ENCODE measurements around the gene BIRC6. TPM values are rescaled to one million over a fixed set of nuclear protein-coding genes. Genes with fewer than 3 reads are reported as not detected.

BIRC6 gene
- total RNA-seq, 1 experiment from 2014 or later, result 79.0 TPM

DNA sequence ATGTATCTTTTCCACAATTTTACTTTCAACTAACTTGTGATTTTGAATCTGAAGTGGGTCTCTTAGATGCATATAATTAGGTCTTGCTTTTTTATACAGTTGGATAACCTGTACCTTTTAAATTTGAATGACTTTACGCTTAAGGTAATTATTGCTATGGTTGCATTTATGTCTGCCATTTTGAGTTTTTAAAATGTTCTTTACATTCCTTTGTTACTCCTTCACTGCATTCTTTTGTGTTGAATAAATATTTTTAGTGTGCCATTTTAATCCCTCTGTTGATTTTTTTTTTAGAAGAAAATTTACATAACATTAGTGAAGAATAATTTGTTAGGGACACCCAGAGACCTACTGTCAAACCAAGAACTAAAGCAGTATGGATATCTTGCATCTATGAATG, 65.3 kb downstream of the BIRC6 start:
- Histone ChIP-seq H3K79me2 (ENCODE audit: low read depth) (peaks cover 96% of the 10 kb centered on the region), H3K9me3 (ENCODE audit: insufficient read depth, low read depth) (no peaks in the 10 kb centered on the region; the same call in 1 of the 2 replicates), H3K27ac (peak overlapping the region; percentile 28; the same call in 1 of the 2 replicates), H3K4me2 (no peak overlapping the region), H3K4me1 (replicated peaks; ENCODE audit: insufficient read depth) (no peaks in the 10 kb centered on the region), H3K9me2 (ENCODE audit: insufficient read depth) (no peaks in the 10 kb centered on the region), H3K4me3 (no peak overlapping the region), H3F3A (ENCODE audit: insufficient read depth, low read depth) (peaks cover 27% of the 10 kb centered on the region; the same call in 1 of the 2 replicates), H3K27me3 (ENCODE audit: insufficient read depth, low read depth) (no peaks in the 10 kb centered on the region), H3K36me3 (ENCODE audit: low read depth) (peaks cover 17% of the 10 kb centered on the region; the same call in 1 of the 2 replicates), H4K20me1 (ENCODE audit: insufficient read depth) (peaks cover 40% of the 10 kb centered on the region), H2AFZ (no peak overlapping the region)
- POLR2A ChIA-PET (ENCODE audit: unreplicated experiment), result no interaction called here
- no TSS peak for BruUV-seq (replicated peaks)
- TF ChIP-seq EZH2 (IDR thresholded peaks at IDR 0.05; ENCODE audit: low read depth), result no peak
- TF ChIP-seq CTCF (conservative IDR thresholded peaks at IDR 0.05), result no peak
- DNase-seq, result no peak
- CTCF ChIA-PET, result no interaction called here
- intact Hi-C loops (cut with micrococcal nuclease; ENCODE audit: unreplicated experiment), result no loop called here

- no peak for DNase-seq
- H3F3A ChIP-seq (ENCODE audit: insufficient read depth, low read depth), result peaks cover 33% of the 10 kb centered on the region
- H3K27ac ChIP-seq, result no peak overlapping the region
- peaks cover 46% of the 10 kb centered on the region for H4K20me1 ChIP-seq (ENCODE audit: insufficient read depth)
- BruUV-seq (replicated peaks), result no TSS peak
- no peak overlapping the region for H3K4me3 ChIP-seq
- H3K27me3 ChIP-seq (ENCODE audit: insufficient read depth, low read depth), result no peaks in the 10 kb centered on the region
- TF ChIP-seq CTCF (conservative IDR thresholded peaks at IDR 0.05), result no peak
- TF ChIP-seq EZH2 (IDR thresholded peaks at IDR 0.05; ENCODE audit: low read depth), result no peak
- intact Hi-C loops (cut with micrococcal nuclease; ENCODE audit: unreplicated experiment), result no loop called here
- no peak overlapping the region for H3K4me2 ChIP-seq
- H3K9me2 ChIP-seq (ENCODE audit: insufficient read depth), result no peaks in the 10 kb centered on the region
- H3K36me3 ChIP-seq (ENCODE audit: low read depth), result peaks cover 5% of the 10 kb centered on the region; the same call in 1 of the 2 replicates
- H3K4me1 ChIP-seq (replicated peaks; ENCODE audit: insufficient read depth), result no peaks in the 10 kb centered on the region
- H2AFZ ChIP-seq, result no peak overlapping the region
- CTCF ChIA-PET, result no interaction called here
- no peaks in the 10 kb centered on the region for H3K9me3 ChIP-seq (ENCODE audit: insufficient read depth, low read depth)
- peaks cover 96% of the 10 kb centered on the region for H3K79me2 ChIP-seq (ENCODE audit: low read depth)
- POLR2A ChIA-PET (ENCODE audit: unreplicated experiment), result no interaction called here
Observed at GRCh38 chr2:32423536-32423935, 66.7 kb downstream of the BIRC6 start.

DNA sequence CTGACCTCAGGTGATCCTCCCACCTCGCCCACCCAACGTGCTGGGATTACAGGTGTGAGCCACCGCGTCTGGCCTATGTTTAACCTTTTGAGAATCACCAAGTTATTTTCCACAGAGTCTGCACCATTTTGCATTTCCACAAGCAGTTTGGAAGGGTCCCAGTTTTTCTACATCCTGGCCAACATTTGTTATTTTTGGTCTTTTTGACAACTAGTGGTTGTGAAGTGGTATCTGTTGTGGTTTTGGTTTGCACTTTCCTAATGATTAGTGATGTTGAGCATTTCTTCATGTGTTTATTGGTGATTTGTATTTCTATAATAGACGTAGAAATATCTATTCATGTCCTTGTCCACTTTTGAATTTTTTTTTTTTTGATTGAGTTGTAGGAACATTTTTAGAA, 67.9 kb downstream of the BIRC6 start:
- ChIA-PET POLR2A (ENCODE audit: unreplicated experiment) (no interaction called here), CTCF (no interaction called here)
- Histone ChIP-seq H2AFZ (no peak overlapping the region), H4K20me1 (ENCODE audit: insufficient read depth) (peaks cover 50% of the 10 kb centered on the region), H3K9me3 (ENCODE audit: insufficient read depth, low read depth) (no peaks in the 10 kb centered on the region), H3K4me2 (no peak overlapping the region), H3K4me3 (no peak overlapping the region), H3K36me3 (ENCODE audit: low read depth) (0 out of 2 replicates have a peak, but pooled peaks cover 5% of the 10 kb centered on the region), H3F3A (ENCODE audit: insufficient read depth, low read depth) (peaks cover 28% of the 10 kb centered on the region), H3K9me2 (ENCODE audit: insufficient read depth) (no peaks in the 10 kb centered on the region), H3K4me1 (replicated peaks; ENCODE audit: insufficient read depth) (no peaks in the 10 kb centered on the region), H3K27ac (no peak overlapping the region), H3K27me3 (ENCODE audit: insufficient read depth, low read depth) (no peaks in the 10 kb centered on the region), H3K79me2 (ENCODE audit: low read depth) (peaks cover 91% of the 10 kb centered on the region)
- intact Hi-C loops (cut with micrococcal nuclease; ENCODE audit: unreplicated experiment), result no loop called here
- TF ChIP-seq EZH2 (IDR thresholded peaks at IDR 0.05; ENCODE audit: low read depth), result no peak
- TF ChIP-seq CTCF (conservative IDR thresholded peaks at IDR 0.05), result no peak
- BruUV-seq (replicated peaks), result no TSS peak
- DNase-seq, result no peak

Measured in PC-9 (cell line).